Stimulated activated CD8-positive, alpha-beta memory T cell treated with anti-CD3 and anti-CD28 coated beads, Interleukin-15, amount 100 ng/mL, for 48 hours (primary cell): ENCODE results near the gene PLP2.

Source experiments
- DNase-seq, 2 donors: peaks; one replicate each; pipeline ENCODE4 v3.0.0-alpha.2; 2020; ENCODE audit warnings: low read depth in 2 of 2

Gene PLP2

DNA sequence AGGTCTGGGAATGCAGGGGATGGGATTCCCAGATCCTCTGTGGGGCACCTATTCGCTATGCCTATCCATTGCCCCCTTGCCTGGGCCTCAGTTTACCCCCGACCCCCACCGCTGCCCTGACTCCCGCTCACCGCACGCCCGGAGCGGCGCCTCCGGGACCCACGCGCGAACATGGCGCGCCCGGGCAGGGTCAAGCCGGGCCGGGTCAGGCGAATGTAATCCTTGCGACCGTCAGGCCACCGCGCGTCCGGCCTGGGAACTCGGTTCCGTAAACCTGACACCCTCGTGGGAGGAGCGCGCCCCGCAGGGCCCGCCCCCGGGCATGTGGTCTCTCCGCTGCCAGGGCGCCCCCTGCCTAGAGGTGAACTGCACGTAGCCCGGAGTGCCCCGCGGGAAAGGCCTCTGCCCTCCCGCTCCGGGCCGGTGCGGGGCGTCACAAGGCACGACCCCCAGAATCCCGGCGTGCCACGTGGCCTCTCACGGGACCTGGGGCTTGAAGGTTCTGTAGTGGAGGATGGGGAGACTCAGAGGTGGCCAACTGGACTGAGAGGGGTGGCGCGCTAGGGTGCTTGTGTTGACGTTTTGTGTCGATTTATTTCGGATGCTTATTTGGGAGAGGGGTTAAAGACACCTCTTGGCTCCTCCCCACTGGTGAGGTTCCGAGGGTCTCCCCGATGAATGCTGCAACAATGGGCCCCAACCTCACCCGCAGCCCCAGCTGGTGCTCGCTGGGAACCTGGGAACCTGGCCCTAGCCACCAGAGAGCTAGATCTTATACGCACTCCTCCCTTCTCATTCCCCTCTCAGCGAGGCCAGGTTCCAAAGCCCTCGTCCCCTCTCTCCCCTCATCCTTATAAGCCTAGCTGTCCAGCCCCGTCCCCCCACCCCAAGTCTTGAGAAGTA is 14.7 kb downstream of the PLP2 start, which contains the start of gene PRICKLE3:
Gene PRICKLE3, minus strand, starts transcription at position 249 of the 903 bp plus-strand sequence. Its CDS starts 76 bp downstream, at position 173.
- peak; percentile 67 to 69 for DNase-seq

DNA sequence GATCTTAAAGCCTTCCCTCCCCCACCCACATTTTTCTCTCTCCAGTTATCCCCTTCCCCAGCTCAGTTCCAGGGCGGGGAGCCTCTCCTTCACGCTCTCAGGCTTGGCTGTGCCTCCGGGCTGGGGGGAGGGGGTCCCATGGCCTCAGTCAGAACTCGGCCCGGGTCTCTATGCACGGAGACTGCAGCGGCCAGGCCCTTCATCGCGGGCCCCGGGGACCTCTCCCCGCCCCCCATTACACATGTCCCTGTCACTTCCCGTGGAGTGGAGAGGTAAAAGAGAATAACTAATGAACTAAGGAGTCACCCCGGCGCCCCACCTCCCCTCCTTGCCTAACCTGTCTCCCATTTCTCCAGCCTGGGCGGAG is 15.3 kb downstream of the PLP2 start:
- no peak for DNase-seq

DNA sequence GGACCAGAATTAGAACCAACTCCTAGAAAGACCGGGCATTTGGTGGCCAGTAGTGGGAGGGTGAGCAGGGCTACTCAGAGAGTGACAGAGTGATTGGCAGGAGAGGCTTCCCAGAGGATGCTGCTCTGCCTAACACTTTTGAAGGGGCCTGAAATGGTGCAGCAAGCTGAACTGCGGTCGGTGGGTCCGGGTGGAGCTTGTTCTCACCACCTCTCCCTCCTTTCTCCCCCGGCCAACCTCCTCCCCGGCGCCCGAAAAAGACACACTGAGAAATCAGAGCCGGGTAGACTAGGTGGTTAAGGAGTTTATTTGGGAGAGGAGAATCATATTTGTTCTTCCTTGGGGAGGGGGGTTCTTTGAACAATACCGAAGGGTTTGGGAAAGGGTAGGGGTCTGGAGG is 15.8 kb downstream of the PLP2 start:
- DNase-seq: no peak

DNA sequence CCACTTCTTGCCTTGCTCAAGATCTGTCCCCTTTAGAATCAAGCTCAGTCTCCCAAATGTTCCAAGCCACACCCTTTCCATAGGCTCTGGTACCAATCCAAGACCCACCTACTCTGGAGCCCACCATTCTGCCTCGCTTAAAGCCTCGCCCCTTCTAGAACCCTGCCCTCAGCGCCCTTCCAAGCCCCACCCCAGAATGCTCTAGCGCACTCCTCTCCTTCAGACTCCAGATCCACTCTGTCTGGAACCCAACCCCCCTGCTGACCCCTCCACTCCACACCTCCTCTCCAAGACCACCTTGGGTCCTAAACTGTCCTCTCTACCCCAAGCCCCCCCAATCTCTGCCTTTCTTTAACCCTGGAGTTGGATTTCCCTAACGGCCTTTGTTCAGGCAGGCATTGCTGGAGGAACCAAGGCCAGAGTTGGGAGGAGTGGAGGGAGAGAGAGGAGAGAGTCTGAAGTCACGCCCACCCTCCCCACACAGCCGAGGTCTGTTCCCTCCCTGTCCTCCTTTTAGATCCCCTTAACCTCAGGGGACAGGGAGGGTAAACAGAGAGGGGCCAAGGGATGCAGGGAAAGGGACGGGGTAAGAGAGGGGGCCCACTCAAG is 16.9 kb downstream of the PLP2 start:
- DNase-seq: no peak

DNA sequence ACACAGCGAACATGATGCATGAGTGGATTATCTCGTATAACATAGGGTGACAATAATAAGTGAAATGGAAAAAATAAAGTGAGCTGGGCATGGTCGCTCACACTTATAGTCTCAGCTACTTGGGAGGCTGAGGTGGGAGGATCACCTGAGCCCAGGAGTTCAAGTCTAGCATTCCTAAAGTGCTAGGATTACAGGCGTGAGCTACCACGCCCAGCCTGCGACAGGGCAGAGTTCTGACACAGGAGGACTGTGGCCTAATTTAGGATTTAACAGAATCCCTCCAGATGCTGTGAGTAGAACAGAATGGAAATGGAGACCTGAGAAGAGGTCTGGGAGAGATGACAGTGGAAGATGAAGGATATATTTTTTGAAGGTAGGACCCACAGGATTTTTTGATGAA is 17.9 kb downstream of the PLP2 start:
- DNase-seq: no peak

DNA sequence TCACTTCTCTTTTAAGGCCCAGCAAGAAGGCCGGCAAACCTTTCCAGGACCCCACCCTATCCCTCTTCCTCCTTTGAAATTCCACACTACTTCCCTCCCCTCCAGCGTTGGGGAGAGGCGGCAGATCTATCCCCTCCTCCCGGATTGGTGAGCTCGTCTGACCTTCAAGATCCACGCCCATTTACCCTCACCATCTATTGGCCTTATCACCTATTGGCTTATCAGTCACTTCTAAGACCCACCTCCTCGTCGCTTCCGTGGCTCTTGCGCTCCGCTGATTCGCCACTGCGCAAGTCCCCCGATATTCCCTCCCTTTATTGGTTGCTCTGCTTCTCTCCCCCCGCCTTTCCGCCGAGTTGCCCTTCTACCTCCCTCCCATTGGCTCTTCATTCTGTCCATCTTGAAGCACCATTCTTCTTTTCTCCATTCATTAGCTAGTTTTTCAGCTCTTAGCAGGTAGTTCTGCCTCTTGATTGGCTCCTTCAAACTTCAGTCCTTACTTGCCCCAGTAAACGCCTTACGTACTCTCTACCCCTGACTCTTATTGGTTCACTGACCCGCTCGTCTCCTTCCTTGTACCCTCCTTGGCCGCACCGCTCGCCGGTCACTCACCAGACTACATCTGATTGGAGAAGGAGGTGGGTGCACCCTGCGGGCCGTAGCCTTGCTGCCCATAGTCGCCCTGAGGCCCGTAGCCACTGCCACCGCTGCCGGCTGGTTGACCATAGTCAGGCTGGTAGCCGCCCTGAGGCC is 19.3 kb downstream of the PLP2 start:
- DNase-seq: peak; percentile 73 to 77

DNA sequence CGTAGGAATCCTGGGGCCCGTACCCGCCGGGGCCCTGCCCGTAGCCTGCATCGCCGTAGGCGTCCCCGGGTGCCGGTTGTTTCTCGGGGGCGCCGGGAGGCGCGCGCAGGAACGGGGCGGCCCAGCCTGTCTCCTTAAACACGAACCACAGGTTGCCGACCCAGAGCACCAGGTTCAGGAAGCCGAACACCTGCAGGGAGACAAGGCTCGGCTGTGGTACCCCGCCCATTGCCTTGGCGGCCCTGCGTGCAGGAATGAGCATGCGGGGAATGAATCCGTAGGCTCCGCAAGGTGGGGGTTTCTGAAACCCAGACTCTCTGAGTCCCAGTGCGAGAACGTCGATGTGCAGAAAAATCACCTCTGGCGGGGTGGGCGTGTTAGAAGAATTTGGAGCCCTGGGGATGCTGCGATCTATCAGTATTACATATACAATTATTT is 19.9 kb downstream of the PLP2 start:
- DNase-seq: no peak

DNA sequence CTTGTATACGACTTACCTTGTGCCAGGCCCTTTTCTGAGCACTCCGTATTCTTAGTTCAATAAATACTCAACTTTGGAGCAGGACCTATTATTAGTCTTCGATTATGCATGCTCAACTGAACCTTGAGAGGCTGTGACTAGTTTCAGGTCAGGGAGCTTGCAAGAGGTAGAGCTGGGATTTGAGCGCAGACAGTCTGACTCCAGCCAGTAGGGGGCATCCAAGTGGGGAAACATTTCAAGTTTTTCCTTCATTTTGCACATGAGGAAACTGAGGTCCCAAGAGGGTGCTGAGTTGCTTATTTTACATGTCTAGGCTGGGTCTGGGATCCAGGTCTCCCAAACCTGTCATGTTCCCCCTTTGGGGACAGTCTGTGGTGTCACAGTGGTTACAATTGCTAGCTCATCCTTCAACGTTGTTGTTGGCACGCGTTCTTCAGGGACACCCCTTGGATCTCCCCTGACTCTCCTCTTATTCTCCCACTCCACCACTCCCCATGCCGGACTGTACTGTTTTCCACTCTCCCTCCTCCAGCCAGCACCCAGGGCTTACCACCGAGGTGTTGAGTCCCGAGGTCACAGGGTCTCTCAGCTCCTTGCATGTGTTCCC is 21.1 kb downstream of the PLP2 start:
- no peak for DNase-seq

DNA sequence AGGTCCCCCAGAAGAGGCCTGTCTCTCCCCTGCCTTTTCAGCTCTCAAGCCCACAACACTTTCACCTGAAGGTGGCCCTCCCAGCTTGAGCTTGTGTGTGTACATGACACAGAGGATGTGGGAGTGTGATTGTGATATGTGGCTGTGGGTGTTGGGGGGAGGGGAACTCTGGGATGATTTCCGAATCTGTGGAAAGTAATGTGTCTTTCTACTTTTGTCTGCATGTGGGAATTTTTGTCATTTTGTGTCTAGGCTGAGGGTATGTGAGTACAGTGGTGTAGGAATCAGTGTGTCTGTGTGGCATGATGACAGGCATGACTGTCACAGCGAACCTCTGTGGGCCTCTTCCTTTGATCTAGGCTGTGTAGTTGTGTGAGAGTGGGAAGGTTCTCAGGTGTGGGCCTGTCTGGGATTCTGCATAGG is 21.9 kb downstream of the PLP2 start:
- DNase-seq: no peak

DNA sequence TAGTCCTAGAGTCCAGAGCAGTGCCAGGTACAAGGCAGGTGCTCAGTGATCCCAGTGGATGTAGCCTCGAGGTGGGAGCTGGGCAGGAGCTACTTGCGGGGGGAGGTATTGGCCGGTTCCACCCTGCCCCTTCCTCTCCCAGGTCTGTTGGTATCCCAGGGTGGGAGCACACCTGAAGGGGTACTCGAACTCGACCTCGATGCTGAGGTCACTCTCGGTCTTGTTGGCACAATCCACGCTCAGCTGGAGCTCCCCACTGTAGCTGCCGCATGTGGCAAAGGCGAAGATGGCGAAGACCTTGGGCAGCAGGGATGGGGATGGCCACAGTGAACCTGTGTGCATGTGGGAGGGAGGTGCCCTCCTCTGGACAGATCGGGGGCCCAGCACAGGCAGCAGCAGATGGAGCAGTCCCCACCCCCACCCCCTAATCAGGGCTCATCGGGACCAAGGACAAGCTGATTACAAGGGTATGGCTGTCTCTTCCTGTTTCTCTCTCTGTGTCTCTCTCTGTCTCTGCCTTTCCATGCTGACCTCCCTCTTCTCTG is 25.9 kb downstream of the PLP2 start:
- DNase-seq: no peak

DNA sequence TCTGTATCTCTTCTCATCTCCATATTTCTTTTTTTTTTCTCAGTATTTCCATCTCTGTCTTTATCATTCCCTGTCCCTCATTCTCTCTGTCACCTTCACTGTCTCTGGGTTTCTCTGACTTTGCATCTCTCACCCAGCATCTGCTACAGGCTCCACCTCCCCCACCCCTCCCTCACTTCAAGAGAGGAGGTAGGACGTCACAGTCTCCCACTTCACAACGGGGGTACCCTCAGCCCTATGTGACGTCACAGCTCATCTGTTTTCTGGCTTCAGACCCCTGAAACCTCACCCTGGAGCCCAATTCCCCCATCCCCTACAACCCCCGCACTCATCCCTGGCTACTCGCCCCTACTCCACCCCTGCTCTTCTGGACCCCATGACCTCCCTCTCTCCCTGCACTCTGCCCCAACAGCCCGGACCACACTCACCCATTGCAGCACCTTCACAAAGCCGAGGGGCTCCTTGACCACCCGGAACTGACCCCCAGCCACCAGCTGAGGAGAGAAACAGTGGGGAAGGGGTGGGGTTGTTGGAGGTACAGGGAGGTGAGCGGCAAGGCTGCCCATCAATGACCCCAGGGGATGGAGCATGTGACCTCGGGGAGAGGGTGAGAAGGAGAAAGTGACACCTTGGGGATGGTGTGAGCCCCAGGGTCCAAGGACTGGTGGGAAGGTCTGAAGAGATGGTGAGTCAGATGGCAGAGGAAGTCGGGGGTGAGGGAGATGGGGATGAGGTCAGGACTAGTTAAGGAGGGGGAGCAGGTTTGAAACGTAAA is 27.0 kb downstream of the PLP2 start:
- no peak for DNase-seq

DNA sequence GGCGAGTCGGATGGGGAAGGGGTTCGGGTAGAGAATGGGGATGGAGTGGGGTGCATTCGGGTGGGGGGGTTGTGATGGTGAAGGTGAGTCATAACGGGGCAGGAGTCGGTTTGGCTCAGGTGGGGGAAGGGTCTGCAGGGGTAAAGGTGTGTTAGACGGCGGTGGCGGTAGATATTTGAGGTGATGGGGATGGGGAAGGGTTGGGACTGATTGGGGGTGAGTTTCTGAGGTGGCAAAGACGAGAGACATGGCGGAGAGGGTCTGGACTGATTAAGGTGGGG is 27.6 kb downstream of the PLP2 start:
- no peak for DNase-seq

DNA sequence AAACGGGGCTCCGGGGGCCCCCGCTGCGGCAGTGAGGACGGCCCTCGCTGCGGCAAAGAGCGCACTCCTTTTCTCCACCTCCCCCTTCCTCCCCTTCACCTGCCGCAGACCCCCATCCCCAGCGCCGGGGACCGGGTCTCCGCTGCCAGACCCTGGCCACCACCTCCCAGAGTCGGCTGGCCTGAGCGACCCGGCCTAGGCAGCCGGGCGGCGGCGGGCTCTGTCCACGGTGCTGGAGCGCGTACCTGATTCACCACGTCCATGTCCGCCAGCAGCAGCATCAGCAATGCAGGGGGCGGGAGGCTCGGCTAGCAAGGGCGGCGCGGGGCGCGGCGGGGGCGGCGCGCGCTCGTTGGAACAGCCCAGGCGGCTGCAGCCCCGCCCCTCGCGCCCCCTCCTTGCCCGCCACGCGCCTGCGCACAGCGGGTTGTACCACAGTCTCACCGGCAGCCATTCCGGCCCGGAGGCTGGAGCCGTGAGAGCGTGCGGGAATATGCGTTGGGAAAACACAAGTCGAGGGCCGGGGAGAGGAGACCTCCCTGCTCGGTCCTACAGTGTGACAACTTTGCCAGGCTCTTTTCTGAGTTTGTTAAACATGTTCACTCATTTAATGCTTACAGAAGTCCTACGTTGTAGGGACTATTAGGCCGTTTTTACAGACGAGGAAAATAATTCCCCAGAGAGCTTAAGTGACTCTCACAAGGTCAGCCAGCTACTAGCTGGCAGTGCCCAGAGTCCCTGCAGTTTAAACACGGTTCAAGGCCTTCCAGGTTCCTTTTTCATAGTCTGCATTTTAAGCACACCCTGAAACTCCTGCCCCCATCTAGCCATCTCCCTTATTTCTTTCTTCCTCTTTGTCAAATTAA is 28.4 kb downstream of the PLP2 start, which contains the start of gene SYP:
Gene SYP, minus strand, starts transcription at position 288 of the 866 bp plus-strand sequence. Its CDS starts 7 bp downstream, at position 281.
- DNase-seq: peak; percentile 75 to 77

DNA sequence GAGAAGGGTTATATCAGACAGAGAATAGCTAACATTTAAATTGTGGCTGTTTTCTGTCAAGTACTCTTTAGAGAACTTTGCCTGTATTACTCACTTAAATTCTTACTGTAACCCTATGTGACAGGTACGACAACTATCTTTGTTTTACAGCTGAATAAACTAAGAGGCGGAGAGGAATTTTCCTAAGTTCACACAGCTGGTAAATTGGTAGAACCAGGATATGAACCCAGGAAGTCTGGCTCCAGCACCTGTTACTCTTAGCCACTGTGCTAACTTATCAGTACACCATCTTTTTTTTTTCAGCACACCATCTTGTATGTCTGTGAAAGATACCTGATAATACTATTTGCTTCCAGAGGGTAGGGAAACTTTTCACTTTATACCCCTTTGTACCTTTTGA is 30.3 kb downstream of the PLP2 start:
- no peak for DNase-seq

DNA sequence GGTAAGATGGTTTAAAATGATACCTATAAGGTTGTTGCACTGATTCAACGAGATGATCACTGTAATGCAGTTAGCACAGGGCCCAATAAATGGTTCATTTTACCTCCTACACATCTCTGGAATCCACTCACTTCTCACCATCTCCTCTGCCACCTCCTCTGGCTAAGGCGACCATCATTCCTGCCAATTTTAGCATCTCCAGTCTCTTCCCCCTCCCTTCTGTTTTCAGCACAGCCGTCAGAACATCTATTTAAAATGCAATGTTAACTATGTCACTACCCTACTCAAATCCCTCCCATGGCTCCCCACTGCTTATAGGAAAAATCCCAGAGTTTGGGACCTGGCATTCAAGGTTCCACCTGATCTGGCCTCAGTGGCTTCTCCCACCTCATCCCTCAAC is 31.8 kb downstream of the PLP2 start:
- no peak for DNase-seq

DNA sequence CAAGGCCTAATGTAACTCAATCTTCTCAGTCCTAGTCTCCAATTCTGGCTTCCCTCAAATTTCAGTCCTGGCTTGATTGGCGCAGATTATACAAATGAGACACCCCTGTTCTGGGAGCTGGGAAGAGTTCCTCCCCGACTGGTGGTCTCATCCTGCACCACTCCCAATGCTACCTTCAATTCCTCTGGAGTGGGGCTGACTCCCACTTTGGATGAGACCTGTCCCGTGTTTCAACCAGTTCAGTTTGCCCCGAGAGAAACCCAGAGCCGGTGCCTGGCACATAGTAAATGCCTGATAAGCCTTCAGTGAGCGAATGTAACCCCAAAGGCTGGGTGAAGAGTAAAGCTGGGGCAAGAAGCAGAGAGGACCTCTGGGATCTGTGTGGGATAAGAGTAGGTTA is 32.3 kb downstream of the PLP2 start:
- no peak for DNase-seq

DNA sequence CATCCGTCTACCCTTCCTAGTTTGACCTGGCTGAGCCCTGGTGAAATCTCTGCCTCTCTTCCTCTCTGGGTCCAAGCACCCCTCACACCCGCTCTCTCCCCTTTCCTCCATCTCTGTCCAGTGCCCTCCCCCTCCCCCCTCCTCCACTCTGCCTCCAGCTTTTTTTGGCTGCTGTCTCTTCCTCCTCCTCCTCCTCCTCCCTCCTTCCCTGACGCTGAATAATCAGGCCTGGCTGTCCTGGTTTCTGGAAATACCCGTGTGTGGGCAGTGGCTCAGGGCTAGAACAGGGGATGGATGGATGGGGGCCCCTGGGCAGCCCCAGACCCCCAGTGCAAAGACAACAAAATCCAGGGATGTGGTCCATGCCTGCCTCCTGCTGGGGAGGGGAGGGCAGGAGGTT is 33.0 kb downstream of the PLP2 start:
- DNase-seq: no peak

DNA sequence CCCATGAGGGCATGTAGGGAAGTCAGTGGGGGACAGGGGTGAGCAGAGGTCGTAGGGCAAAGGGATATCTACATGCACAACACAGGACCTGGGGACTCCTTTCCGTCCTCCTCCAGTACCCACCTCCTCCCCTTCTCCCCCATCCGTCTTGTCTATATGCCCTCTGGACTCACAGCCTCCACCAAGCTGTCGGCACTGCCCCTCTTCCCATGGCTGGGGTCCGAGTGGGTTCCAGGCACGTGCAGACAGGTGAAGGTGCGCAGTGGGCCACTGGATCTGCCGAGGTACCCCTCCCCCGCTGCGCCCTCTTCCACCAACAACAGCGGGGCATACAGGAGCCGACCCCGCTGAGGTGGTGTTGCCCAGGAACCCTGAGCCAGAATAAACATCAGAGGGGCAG is 33.7 kb downstream of the PLP2 start:
- no peak for DNase-seq

DNA sequence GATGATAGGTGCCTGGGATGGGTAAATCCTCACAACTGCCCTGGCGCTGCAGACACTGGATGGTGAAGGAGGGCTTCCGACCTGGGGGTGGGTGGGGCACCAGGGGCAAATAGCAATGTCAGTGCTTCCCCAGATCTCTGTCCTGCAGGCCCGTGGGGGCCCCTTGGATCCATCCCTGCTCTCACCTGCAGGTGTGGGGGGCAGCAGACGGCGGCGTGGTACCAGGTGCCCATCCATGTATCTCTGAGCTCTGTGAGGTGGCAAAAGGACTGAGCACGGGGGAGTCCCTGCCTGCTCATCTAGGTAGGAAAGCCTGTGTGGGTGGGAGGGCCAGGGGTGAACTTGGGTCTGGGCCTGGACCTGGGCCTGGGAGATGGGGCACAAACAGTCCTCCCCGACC is 34.8 kb downstream of the PLP2 start:
- DNase-seq: no peak

DNA sequence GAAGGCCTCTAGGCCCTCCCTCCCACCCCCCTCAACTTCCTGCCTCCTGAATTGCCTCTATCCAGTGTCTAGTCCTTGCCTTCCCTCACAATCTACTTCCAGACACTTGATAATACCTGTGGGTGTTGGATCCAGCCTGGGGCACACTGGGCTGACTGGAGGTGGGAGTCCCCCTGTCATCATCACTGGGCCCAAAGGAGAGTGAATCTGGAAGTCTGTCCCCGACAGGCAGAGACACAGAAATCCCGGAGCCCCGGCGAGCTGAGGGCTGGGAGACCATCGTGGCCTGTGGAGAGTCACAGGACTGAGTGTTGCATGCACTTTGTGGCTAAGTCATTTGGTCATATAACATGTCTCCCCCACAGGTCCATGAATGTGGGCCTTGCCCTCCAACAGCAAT is 36.7 kb downstream of the PLP2 start:
- no peak for DNase-seq
